HCT116 (cell line): ENCODE results near the gene CC2D1A. TPM values are rescaled to one million over a fixed set of nuclear protein-coding genes. Genes with fewer than 3 reads are reported as not detected.

Experiments used
- ATAC-seq: fragments of 200-7000 bp; cut with Tn5 transposase; 2 replicates; pipeline ENCODE4 v1.9.1; 2020; ENCODE audit warnings: mild to moderate bottlenecking, moderate library complexity
- BruUV-seq: library from RNA; stranded (reverse); fragments of 400-500 nt; replicated peaks from 2 replicates; lab custom pipeline; 2021; lab: Mats Ljungman, UMichigan
- CTCF ChIA-PET: fragments of 300-600 bp; sonication (Branson Sonifier 250); formaldehyde crosslinking; loops from one replicate; lab custom pipeline; 2021; ENCODE audit warnings: antibody characterized with exemption; lab: Charles Lee
- POLR2A ChIA-PET: fragments of 300-600, 350-600 bp; sonication (Branson Sonifier 250); formaldehyde crosslinking; loops from one replicate; lab custom pipeline; 2021; ENCODE audit warnings: antibody characterized with exemption; lab: Charles Lee
- RAD21 ChIA-PET, 2 experiments: fragments of 300-600 bp; sonication (Branson Sonifier 250); formaldehyde crosslinking; loops; one replicate each; lab custom pipeline; 2023; ENCODE audit warnings: low total read pairs in 2 of 2; ENCODE audit not compliant: uncharacterized antibody in 2 of 2, unreplicated experiment in 2 of 2, low non-redundant PET in 1 of 2; lab: Charles Lee
- DNase-seq: peaks from one replicate; pipeline ENCODE4 v3.0.0-alpha.2; 2010; ENCODE audit warnings: low read depth, low spot score
- H2AFZ ChIP-seq: fragments of 200-600 bp; shearing (Covaris generic), sonication (generic); 2 replicates; pipeline ENCODE4 v1.6.1; 2017; ENCODE audit warnings: low read depth, mixed run types, mixed read lengths, antibody characterized with exemption, low read length; ENCODE audit not compliant: poor library complexity, severe bottlenecking
- H3K27ac ChIP-seq: 2 replicates; pipeline ENCODE4 v1.5.1; 2012; ENCODE audit warnings: low read depth, low read length
- H3K27me3 ChIP-seq: fragments of 200-600 bp; sonication (generic); 2 replicates; pipeline ENCODE4 v1.6.1; 2016; ENCODE audit warnings: mixed run types, low read length, mixed read lengths; ENCODE audit not compliant: insufficient read depth
- H3K36me3 ChIP-seq, 2 experiments: fragments of 200-500 bp in 1 of 2; fragments of 200-600 bp in 1 of 2; sonication (Bioruptor generic) in 1 of 2; sonication (generic) in 1 of 2; 2 replicates each; pipeline versions ENCODE4 v1.5.1 to v1.6.1; 2014 to 2016; ENCODE audit warnings: low read length in 2 of 2, inconsistent platforms in 1 of 2, mixed read lengths in 1 of 2, mixed run types in 1 of 2; ENCODE audit not compliant: insufficient read depth in 2 of 2, control insufficient read depth in 1 of 2
- H3K4me1 ChIP-seq, 2 experiments: fragments of 200-600 bp in 1 of 2; sonication (generic) in 1 of 2; 2 replicates each; pipeline versions ENCODE4 v1.5.1 to v1.6.1; 2012 to 2017; ENCODE audit warnings: low read length in 2 of 2, inconsistent platforms in 1 of 2, mild to moderate bottlenecking in 1 of 2, mixed read lengths in 1 of 2, mixed run types in 1 of 2, moderate library complexity in 1 of 2; ENCODE audit not compliant: insufficient read depth in 2 of 2, control insufficient read depth in 1 of 2
- H3K4me2 ChIP-seq: fragments of 200-600 bp; sonication (generic); 2 replicates; pipeline ENCODE4 v1.6.1; 2017; ENCODE audit warnings: mixed run types, low read length, mixed read lengths
- H3K4me3 ChIP-seq, 2 experiments: fragments of 200-600 bp in 1 of 2; sonication (generic) in 1 of 2; replicated peaks in 1 of 2; 2 replicates each; pipeline ENCODE4 v1.5.1; 2011 to 2016; ENCODE audit warnings: low read length in 2 of 2, control low read depth in 1 of 2, low read depth in 1 of 2, mild to moderate bottlenecking in 1 of 2, mixed read lengths in 1 of 2, mixed run types in 1 of 2
- H3K79me2 ChIP-seq: fragments of 200-600 bp; sonication (generic); 2 replicates; pipeline ENCODE4 v1.6.1; 2017; ENCODE audit warnings: mild to moderate bottlenecking, mixed run types, low read length, moderate library complexity, mixed read lengths; ENCODE audit not compliant: insufficient read depth
- H3K9ac ChIP-seq: fragments of 200-600 bp; sonication (generic); 2 replicates; pipeline ENCODE4 v1.6.1; 2016; ENCODE audit warnings: low read length, mixed read lengths
- H3K9me2 ChIP-seq: fragments of 200-600 bp; sonication (generic), shearing (Covaris generic); 2 replicates; pipeline ENCODE4 v1.6.1; 2017; ENCODE audit warnings: mixed run types, mild to moderate bottlenecking, moderate library complexity; ENCODE audit not compliant: insufficient read depth
- H3K9me3 ChIP-seq, 2 experiments: fragments of 200-500 bp in 1 of 2; fragments of 200-600 bp in 1 of 2; sonication (Bioruptor generic) in 1 of 2; sonication (generic) in 1 of 2; 2 replicates each; pipeline ENCODE4 v1.6.1; 2014 to 2017; ENCODE audit warnings: low read length in 2 of 2, mixed read lengths in 2 of 2, inconsistent platforms in 1 of 2, low read depth in 1 of 2, mild to moderate bottlenecking in 1 of 2, mixed run types in 1 of 2, moderate library complexity in 1 of 2; ENCODE audit not compliant: control insufficient read depth in 1 of 2, insufficient read depth in 1 of 2
- H4K20me1 ChIP-seq: fragments of 200-600 bp; sonication (generic), shearing (Covaris generic); 2 replicates; pipeline ENCODE4 v1.6.1; 2017; ENCODE audit warnings: mixed run types, mild to moderate bottlenecking, moderate library complexity; ENCODE audit not compliant: insufficient read depth
- CEBPB ChIP-seq: IDR thresholded peaks from 2 replicates; pipeline ENCODE4 v1.6.1; 2012; ENCODE audit warnings: low read depth
- EGR1 ChIP-seq: IDR thresholded peaks from 2 replicates; pipeline ENCODE4 v1.6.1; 2012; ENCODE audit warnings: low read depth
- EZH2 ChIP-seq: fragments of 200-600 bp; sonication (generic); IDR thresholded peaks from 2 replicates; pipeline ENCODE4 v1.6.1; 2017; ENCODE audit warnings: antibody characterized with exemption, mixed run types
- EZH2phosphoT487 ChIP-seq: fragments of 200-600 bp; IDR thresholded peaks from 2 replicates; pipeline ENCODE4 v1.6.1; 2018; ENCODE audit warnings: antibody characterized with exemption, borderline replicate concordance
- JUND ChIP-seq: IDR thresholded peaks from 2 replicates; pipeline ENCODE4 v1.6.1; 2012
- POLR2AphosphoS5 ChIP-seq: IDR thresholded peaks from 2 replicates; pipeline ENCODE4 v1.6.1; 2011; ENCODE audit warnings: mild to moderate bottlenecking, low read depth, low read length, moderate library complexity
- RAD21 ChIP-seq: IDR thresholded peaks from 2 replicates; pipeline ENCODE4 v1.6.1; 2012; ENCODE audit warnings: low read depth, mild to moderate bottlenecking
- SP1 ChIP-seq: IDR thresholded peaks from 2 replicates; pipeline ENCODE4 v1.6.1; 2012; ENCODE audit warnings: low read depth
- SRF ChIP-seq: IDR thresholded peaks from 2 replicates; pipeline ENCODE4 v1.6.1; 2012; ENCODE audit warnings: low read depth
- ZNF274 ChIP-seq: fragments of 200-500 bp; sonication (Bioruptor generic); IDR thresholded peaks from 2 replicates; pipeline ENCODE4 v1.6.1; 2014; ENCODE audit warnings: mild to moderate bottlenecking, low read depth, low read length, inconsistent platforms
- intact Hi-C: fragments of 100-400 bp; cut with micrococcal nuclease; formaldehyde crosslinking; loops from 2 replicates; pipeline ENCODE4 v1.10.0; 2022
- total RNA-seq: library from RNA; stranded (reverse); gene quantifications from one replicate; pipeline ENCODE4 v1.2.1, GENCODE V29; 2021; ENCODE audit not compliant: unreplicated experiment
- TF ChIP-seq, protein P1 (sequence below), 3 experiments: fragments of 200-600 bp in 1 of 3; sonication (generic) in 1 of 3; IDR thresholded peaks in 2 of 3; conservative IDR thresholded peaks in 1 of 3; 2 replicates each; pipeline ENCODE4 v1.5.1; 2012 to 2017; ENCODE audit warnings: low read depth in 2 of 3, low read length in 2 of 3, antibody characterized with exemption in 1 of 3, borderline replicate concordance in 1 of 3, control low read depth in 1 of 3, mild to moderate bottlenecking in 1 of 3, mixed read lengths in 1 of 3, mixed run types in 1 of 3, moderate library complexity in 1 of 3; ENCODE audit not compliant: insufficient read depth in 1 of 3
- TF ChIP-seq, protein P2 (sequence below): IDR thresholded peaks from 2 replicates; pipeline ENCODE4 v1.6.1; 2012
- TF ChIP-seq, protein P3 (sequence below): IDR thresholded peaks from 2 replicates; pipeline ENCODE4 v1.6.1; 2011; ENCODE audit warnings: mild to moderate bottlenecking, low read length, moderate library complexity; ENCODE audit not compliant: insufficient replicate concordance; ENCODE audit errors: extremely low read depth
- TF ChIP-seq, protein P4 (sequence below): IDR thresholded peaks from 2 replicates; pipeline ENCODE4 v1.6.1; 2012

Gene CC2D1A
- total RNA-seq, 1 experiment from 2014 or later, result 51.5 TPM

- Histone ChIP-seq H3K27ac (no peak overlapping the region), H3K9me3 (no peaks in the 10 kb centered on the region), H3K4me1 (peaks cover 0 to 10% of the 10 kb centered on the region in 2 experiments; a peak in 3 of 4 replicates), H3K4me3 (no peak overlapping the region), H3K9me2 (no peaks in the 10 kb centered on the region), H3K9ac (no peak overlapping the region), H3K27me3 (no peaks in the 10 kb centered on the region), H4K20me1 (no peaks in the 10 kb centered on the region), H3K4me2 (no peak overlapping the region), H2AFZ (no peak overlapping the region), H3K79me2 (no peaks in the 10 kb centered on the region), H3K36me3 (no peaks in the 10 kb centered on the region; a peak in 1 of 4 replicates)
- ATAC-seq (no peak), DNase-seq (no peak)
- no TSS peak for BruUV-seq
- RAD21 ChIA-PET, result no interaction called here
- intact Hi-C loops, result no loop called here
- CTCF ChIA-PET, result no interaction called here
- TF ChIP-seq CEBPB (no peak), EGR1 (no peak), RAD21 (no peak), EZH2phosphoT487 (no peak), EZH2 (no peak), JUND (no peak), POLR2AphosphoS5 (no peak), ZNF274 (no peak), SP1 (no peak), SRF (no peak)
- TF ChIP-seq, protein P1, sequence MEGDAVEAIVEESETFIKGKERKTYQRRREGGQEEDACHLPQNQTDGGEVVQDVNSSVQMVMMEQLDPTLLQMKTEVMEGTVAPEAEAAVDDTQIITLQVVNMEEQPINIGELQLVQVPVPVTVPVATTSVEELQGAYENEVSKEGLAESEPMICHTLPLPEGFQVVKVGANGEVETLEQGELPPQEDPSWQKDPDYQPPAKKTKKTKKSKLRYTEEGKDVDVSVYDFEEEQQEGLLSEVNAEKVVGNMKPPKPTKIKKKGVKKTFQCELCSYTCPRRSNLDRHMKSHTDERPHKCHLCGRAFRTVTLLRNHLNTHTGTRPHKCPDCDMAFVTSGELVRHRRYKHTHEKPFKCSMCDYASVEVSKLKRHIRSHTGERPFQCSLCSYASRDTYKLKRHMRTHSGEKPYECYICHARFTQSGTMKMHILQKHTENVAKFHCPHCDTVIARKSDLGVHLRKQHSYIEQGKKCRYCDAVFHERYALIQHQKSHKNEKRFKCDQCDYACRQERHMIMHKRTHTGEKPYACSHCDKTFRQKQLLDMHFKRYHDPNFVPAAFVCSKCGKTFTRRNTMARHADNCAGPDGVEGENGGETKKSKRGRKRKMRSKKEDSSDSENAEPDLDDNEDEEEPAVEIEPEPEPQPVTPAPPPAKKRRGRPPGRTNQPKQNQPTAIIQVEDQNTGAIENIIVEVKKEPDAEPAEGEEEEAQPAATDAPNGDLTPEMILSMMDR (IDR thresholded peaks at IDR 0.05 in 2 of 3, conservative IDR thresholded peaks at IDR 0.05 in 1 of 3; ENCODE audit: borderline replicate concordance in 1 of 3, insufficient read depth in 1 of 3, low read depth in 2 of 3, low read length in 2 of 3), result no peak
- TF ChIP-seq, protein P2, sequence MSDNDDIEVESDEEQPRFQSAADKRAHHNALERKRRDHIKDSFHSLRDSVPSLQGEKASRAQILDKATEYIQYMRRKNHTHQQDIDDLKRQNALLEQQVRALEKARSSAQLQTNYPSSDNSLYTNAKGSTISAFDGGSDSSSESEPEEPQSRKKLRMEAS, result no peak
- TF ChIP-seq, protein P3, sequence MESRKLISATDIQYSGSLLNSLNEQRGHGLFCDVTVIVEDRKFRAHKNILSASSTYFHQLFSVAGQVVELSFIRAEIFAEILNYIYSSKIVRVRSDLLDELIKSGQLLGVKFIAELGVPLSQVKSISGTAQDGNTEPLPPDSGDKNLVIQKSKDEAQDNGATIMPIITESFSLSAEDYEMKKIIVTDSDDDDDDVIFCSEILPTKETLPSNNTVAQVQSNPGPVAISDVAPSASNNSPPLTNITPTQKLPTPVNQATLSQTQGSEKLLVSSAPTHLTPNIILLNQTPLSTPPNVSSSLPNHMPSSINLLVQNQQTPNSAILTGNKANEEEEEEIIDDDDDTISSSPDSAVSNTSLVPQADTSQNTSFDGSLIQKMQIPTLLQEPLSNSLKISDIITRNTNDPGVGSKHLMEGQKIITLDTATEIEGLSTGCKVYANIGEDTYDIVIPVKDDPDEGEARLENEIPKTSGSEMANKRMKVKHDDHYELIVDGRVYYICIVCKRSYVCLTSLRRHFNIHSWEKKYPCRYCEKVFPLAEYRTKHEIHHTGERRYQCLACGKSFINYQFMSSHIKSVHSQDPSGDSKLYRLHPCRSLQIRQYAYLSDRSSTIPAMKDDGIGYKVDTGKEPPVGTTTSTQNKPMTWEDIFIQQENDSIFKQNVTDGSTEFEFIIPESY, result no peak
- TF ChIP-seq, protein P4, sequence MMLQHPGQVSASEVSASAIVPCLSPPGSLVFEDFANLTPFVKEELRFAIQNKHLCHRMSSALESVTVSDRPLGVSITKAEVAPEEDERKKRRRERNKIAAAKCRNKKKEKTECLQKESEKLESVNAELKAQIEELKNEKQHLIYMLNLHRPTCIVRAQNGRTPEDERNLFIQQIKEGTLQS, result no peak
- POLR2A ChIA-PET, result no interaction called here
These were observed 71.8 kb downstream of the CC2D1A start for GRCh38 chr19:13977803-13978202.
